ENCODE data around the gene CCAR1. TPM values are rescaled to one million over a fixed set of nuclear protein-coding genes. Genes with fewer than 3 reads are reported as not detected.
"Not testable (repeated sequence)": the region's sequence is repeated elsewhere in the genome, so short reads cannot be mapped to it uniquely, and the experiment has no call there.

CCAR1 gene
- polyA plus RNA-seq, 1 donor from 2014 or later = 51.4 TPM

DNA sequence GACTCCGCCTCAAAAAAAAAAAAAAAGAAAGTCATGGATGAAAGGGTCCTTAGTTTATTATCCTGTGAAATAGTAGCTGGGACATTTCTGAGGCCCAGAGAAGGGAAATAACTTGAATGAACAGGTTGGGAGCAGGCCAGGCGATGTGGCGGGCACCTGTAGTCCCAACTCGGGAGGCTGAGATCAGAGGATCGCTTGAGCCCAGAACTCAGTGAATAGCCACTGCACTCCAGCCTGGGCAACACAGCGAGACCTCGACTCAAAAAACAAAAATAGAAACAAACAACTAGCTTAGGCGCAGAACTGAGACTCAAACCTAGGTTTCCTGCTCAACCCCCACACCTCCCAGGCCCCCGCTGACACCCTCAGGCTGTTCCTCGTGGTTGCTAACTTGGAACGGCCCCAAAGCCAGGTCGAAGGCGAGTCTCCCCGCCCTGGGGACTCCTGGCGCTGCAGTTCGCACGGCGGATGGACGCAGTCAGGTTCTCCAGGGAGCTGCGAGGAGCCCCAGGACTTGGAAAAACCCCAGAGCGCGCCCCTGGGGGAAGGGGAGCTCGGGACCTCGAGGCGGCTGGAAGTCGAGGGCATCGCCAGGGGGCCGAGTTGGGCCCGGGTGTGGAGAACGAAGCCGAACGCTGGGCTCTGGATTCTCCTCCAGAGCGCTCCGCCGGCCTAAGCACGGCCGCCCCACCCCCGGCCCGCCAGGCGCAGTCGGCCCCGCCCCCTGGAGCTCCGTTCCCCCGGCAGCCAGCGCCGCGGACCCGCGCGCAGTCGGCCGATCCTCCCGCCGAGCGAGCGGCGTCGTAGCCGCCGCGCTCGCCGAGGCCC lies 105.9 kb downstream of the CCAR1 start, which contains the start of gene STOX1:
Gene STOX1 (plus strand): TSS at position 768 of the 828 bp plus-strand sequence. CDS start 93 bp downstream, outside the sequence.
- H3K9me3 ChIP-seq (ENCODE audit: low read length) = no peaks in the 10 kb centered on the region
- no peaks in the 10 kb centered on the region for H4K20me1 ChIP-seq (ENCODE audit: insufficient read depth)
- H2AFZ ChIP-seq (ENCODE audit: low read depth, low read length) = peak within 1 kb of the TSS; percentile 92
- no peaks in the 10 kb centered on the region for H3K27me3 ChIP-seq (ENCODE audit: insufficient read depth, low read depth, low read length)
- peak within 1 kb of the TSS; percentile 72 for H3K9ac ChIP-seq (ENCODE audit: low read length)
- H3K4me3 ChIP-seq (ENCODE audit: low read length) = peak within 1 kb of the TSS; percentile 79
- TF ChIP-seq, protein P1, sequence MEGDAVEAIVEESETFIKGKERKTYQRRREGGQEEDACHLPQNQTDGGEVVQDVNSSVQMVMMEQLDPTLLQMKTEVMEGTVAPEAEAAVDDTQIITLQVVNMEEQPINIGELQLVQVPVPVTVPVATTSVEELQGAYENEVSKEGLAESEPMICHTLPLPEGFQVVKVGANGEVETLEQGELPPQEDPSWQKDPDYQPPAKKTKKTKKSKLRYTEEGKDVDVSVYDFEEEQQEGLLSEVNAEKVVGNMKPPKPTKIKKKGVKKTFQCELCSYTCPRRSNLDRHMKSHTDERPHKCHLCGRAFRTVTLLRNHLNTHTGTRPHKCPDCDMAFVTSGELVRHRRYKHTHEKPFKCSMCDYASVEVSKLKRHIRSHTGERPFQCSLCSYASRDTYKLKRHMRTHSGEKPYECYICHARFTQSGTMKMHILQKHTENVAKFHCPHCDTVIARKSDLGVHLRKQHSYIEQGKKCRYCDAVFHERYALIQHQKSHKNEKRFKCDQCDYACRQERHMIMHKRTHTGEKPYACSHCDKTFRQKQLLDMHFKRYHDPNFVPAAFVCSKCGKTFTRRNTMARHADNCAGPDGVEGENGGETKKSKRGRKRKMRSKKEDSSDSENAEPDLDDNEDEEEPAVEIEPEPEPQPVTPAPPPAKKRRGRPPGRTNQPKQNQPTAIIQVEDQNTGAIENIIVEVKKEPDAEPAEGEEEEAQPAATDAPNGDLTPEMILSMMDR (IDR thresholded peaks at IDR 0.05; ENCODE audit: poor library complexity, severe bottlenecking) = peak; percentile 32
- TF ChIP-seq RAD21 (conservative IDR thresholded peaks at IDR 0.05) (peak; percentile 13), EP300 (conservative IDR thresholded peaks at IDR 0.05; ENCODE audit: poor library complexity, severe bottlenecking) (no peak)
- H3K27ac ChIP-seq (ENCODE audit: low read length) = peak within 1 kb of the TSS; percentile 55
- no peaks in the 10 kb centered on the region for H3K36me3 ChIP-seq (ENCODE audit: insufficient read depth, low read length)
- H3K9me2 ChIP-seq (ENCODE audit: insufficient read depth, low read length) = no peaks in the 10 kb centered on the region
- H3K79me2 ChIP-seq (replicated peaks; ENCODE audit: insufficient read depth, low read length) = no peaks in the 10 kb centered on the region
- no peaks in the 10 kb centered on the region for H3F3A ChIP-seq (ENCODE audit: insufficient read depth, low read length, poor library complexity, severe bottlenecking)
- peak within 1 kb of the TSS; percentile 70 for H3K4me2 ChIP-seq (ENCODE audit: low read length)

DNA sequence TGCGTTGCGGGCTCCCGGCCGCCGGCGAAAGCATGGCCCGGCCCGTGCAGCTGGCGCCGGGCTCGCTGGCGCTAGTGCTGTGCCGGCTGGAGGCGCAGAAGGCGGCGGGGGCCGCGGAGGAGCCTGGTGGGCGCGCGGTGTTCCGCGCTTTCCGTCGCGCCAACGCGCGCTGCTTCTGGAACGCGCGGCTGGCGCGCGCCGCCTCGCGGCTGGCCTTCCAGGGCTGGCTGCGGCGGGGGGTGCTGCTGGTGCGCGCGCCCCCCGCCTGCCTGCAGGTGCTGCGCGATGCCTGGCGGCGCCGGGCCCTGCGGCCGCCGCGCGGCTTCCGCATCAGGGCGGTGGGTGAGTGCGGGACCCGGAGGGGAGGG lies 106.5 kb downstream of the CCAR1 start:
- H3K4me2 ChIP-seq (ENCODE audit: low read length); H3K27ac ChIP-seq (ENCODE audit: low read length); H3K79me2 ChIP-seq (replicated peaks; ENCODE audit: insufficient read depth, low read length); H2AFZ ChIP-seq (ENCODE audit: low read depth, low read length); H3K27me3 ChIP-seq (ENCODE audit: insufficient read depth, low read depth, low read length); H3K4me3 ChIP-seq (ENCODE audit: low read length); H3K36me3 ChIP-seq (ENCODE audit: insufficient read depth, low read length); H4K20me1 ChIP-seq (ENCODE audit: insufficient read depth); H3K9me2 ChIP-seq (ENCODE audit: insufficient read depth, low read length); H3K9me3 ChIP-seq (ENCODE audit: low read length); H3F3A ChIP-seq (ENCODE audit: insufficient read depth, low read length, poor library complexity, severe bottlenecking): not testable (repeated sequence)
- peak overlapping the region; percentile 72 for H3K9ac ChIP-seq (ENCODE audit: low read length)

DNA sequence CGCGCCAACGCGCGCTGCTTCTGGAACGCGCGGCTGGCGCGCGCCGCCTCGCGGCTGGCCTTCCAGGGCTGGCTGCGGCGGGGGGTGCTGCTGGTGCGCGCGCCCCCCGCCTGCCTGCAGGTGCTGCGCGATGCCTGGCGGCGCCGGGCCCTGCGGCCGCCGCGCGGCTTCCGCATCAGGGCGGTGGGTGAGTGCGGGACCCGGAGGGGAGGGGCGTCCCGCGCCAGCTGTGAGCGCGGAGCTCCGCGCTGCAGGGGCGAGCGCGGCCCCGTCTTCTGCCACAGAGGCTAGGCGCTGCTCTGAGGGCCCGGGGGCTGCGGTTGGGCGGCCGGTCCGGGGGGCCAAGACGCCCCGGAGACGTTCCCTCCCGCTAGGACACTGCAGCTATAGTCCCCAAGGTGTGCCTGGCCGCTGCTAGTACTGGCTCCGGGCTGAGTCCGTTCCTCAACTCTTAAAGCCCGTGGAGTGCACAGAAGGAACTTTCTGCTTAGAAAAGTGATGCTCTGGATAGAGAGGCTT lies 107.1 kb downstream of the CCAR1 start:
- H3K27me3 ChIP-seq (ENCODE audit: insufficient read depth, low read depth, low read length); H3K36me3 ChIP-seq (ENCODE audit: insufficient read depth, low read length); H3K4me2 ChIP-seq (ENCODE audit: low read length); H3F3A ChIP-seq (ENCODE audit: insufficient read depth, low read length, poor library complexity, severe bottlenecking); H3K27ac ChIP-seq (ENCODE audit: low read length); H3K79me2 ChIP-seq (replicated peaks; ENCODE audit: insufficient read depth, low read length); H2AFZ ChIP-seq (ENCODE audit: low read depth, low read length); H4K20me1 ChIP-seq (ENCODE audit: insufficient read depth); H3K9me2 ChIP-seq (ENCODE audit: insufficient read depth, low read length); H3K9me3 ChIP-seq (ENCODE audit: low read length): not testable (repeated sequence)
- H3K9ac ChIP-seq (ENCODE audit: low read length) = peak overlapping the region; percentile 39
- H3K4me3 ChIP-seq (ENCODE audit: low read length) = peak overlapping the region; percentile 66

DNA sequence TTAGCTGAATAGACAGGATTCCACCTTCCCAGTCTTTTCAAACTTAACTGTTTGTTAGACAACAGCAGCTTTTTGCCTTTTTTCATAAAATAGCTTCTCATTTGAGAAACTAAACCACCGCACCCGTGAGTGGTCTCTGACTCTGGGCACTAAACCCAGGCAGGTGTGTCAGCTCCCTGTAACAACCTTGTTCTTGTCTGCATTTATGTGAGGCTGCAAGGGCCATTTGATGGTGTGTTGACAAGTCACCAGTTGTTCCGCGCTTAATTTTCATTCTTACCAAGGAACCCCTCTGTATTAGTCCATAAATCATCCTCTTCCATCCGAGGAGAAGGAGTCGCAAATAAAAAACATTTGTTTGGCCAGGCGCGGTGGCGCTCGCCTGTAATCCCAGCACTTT lies 107.8 kb downstream of the CCAR1 start:
- Histone ChIP-seq H2AFZ (ENCODE audit: low read depth, low read length) (no peak overlapping the region), H3K27ac (ENCODE audit: low read length) (no peak overlapping the region), H3F3A (ENCODE audit: insufficient read depth, low read length, poor library complexity, severe bottlenecking) (no peaks in the 10 kb centered on the region), H3K9me3 (ENCODE audit: low read length) (no peaks in the 10 kb centered on the region), H3K27me3 (ENCODE audit: insufficient read depth, low read depth, low read length) (no peaks in the 10 kb centered on the region), H3K9me2 (ENCODE audit: insufficient read depth, low read length) (no peaks in the 10 kb centered on the region), H3K4me2 (ENCODE audit: low read length) (no peak overlapping the region), H3K79me2 (replicated peaks; ENCODE audit: insufficient read depth, low read length) (no peaks in the 10 kb centered on the region), H3K9ac (ENCODE audit: low read length) (no peak overlapping the region), H3K36me3 (ENCODE audit: insufficient read depth, low read length) (no peaks in the 10 kb centered on the region), H4K20me1 (ENCODE audit: insufficient read depth) (no peaks in the 10 kb centered on the region), H3K4me3 (ENCODE audit: low read length) (peak overlapping the region; percentile 66)
- TF ChIP-seq, protein P1 (IDR thresholded peaks at IDR 0.05; ENCODE audit: poor library complexity, severe bottlenecking) = no peak
- TF ChIP-seq POLR2AphosphoS5 (IDR thresholded peaks at IDR 0.05) (no peak), RAD21 (conservative IDR thresholded peaks at IDR 0.05) (no peak), EZH2 (IDR thresholded peaks at IDR 0.05; ENCODE audit: borderline replicate concordance, insufficient read depth, low read length, poor library complexity, severe bottlenecking) (no peak)

Measured in neural cell (in vitro differentiated cells).